ENCODE measurements around the gene GORASP2.

DNA sequence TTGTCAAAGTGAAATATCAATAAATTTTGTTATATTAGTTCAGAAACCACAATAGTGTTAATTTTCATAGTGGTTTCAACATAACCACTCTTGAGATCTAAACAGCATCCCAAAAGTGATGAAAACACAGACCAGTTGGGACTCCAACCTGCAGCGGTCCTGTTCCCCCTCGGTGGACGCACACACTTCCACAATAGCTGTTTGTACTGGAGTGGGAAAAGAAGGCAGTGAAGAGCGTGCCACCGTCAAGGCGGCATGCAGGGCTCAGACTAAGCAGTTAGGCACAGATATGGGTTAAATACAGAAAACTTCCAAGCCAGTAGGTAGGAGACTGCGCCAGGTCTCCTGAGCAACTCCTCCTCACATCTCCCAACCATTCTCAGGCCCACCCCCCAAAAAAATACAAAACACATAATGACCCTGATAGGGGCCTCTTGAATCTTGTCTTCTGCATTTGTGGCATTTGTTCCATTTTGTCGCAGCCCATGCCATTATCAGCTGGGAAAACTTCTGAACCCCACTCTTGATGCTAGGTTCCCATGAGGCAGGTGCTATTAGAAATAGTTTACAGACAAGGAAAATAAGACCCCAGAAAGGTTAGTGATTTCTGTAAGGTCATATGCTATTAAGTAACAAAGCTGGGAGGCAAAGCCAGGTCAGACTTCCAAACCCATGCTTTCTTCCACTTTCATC, 57.7 kb downstream of the GORASP2 start:
- TF ChIP-seq RAD21 (IDR thresholded peaks at IDR 0.05; ENCODE audit: low read depth) (no peak), EP300 (IDR thresholded peaks at IDR 0.05; ENCODE audit: borderline replicate concordance) (no peak), MAX (IDR thresholded peaks at IDR 0.05) (no peak), EGR1 (IDR thresholded peaks at IDR 0.05) (no peak), CREB1 (IDR thresholded peaks at IDR 0.05; ENCODE audit: low read depth) (no peak), REST (IDR thresholded peaks at IDR 0.05; ENCODE audit: low read depth) (no peak), YY1 (IDR thresholded peaks at IDR 0.05; ENCODE audit: low read depth) (no peak), TCF12 (IDR thresholded peaks at IDR 0.05; ENCODE audit: low read depth) (no peak), ZBTB7A (IDR thresholded peaks at IDR 0.05; ENCODE audit: low read depth) (no peak), NFIC (IDR thresholded peaks at IDR 0.05) (no peak), TEAD4 (IDR thresholded peaks at IDR 0.05) (no peak), CEBPB (IDR thresholded peaks at IDR 0.05) (no peak), TAF1 (IDR thresholded peaks at IDR 0.05; ENCODE audit: low read depth) (no peak)
- TF ChIP-seq, protein P1, sequence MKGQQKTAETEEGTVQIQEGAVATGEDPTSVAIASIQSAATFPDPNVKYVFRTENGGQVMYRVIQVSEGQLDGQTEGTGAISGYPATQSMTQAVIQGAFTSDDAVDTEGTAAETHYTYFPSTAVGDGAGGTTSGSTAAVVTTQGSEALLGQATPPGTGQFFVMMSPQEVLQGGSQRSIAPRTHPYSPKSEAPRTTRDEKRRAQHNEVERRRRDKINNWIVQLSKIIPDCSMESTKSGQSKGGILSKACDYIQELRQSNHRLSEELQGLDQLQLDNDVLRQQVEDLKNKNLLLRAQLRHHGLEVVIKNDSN (IDR thresholded peaks at IDR 0.05) = no peak
